ENCODE measurements around the gene RAPGEF1. TPM values are rescaled to one million over a fixed set of nuclear protein-coding genes. Genes with fewer than 3 reads are reported as not detected.

Gene RAPGEF1
- total RNA-seq, 1 experiment from 2014 or later: 19.0 TPM

DNA sequence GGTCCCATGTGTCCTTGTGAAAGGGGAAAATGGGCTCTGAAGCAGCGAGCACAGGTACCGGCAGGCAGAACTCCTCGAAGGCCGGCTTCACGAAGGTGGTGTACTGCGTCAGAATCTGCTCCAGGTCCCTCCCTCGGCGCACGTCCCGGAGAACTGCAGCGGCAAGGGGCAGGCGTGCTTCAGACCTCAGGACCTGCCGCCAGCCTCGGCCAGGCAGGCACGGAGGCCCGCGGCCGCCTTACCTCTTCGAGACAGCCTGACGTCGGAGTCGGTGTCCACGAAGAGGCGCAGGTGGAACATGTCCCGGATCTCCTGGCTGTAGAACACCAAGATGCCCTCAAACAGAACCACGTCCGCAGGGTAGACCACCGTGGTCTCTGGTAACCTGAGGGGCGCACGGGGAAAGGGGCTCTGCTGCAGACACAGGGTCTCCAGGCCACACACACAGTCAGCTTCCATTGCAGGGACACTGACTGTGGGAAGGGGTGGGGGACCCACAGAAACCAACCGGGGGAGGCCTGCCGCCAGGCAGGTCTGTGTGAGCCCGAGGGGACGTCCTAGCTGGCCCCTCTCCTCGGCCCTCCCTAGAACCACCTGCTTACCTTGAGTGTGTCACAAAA, 210.9 kb downstream of the RAPGEF1 start:
- Histone ChIP-seq H3K36me3 (peaks cover 28% of the 10 kb centered on the region), H3K4me3 (no peak overlapping the region), H3K27me3 (no peaks in the 10 kb centered on the region), H3K9me3 (no peaks in the 10 kb centered on the region)
- no peak for DNase-seq

DNA sequence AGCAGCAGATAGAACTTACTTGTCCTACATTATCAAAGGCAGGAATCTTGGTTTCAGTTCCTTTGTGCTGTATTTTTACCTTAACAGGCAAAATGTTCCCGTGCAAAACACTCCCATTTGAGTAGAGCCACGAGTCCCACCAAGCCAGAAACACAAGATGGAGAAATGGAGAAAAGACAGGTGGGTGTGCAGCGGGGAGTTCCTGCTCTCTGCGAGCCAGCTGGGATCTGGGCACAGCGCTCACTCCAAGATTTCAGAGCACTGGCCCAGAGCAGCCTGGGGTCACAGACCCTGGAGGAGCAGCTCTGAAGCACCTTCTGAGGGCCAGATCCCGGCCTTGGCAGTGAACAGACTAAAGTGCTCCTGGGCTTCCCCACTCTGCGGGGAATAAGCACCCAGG, 211.7 kb downstream of the RAPGEF1 start:
- no peak overlapping the region for H3K4me3 ChIP-seq
- no peak for DNase-seq
- H3K9me3 ChIP-seq: no peaks in the 10 kb centered on the region
- no peaks in the 10 kb centered on the region for H3K27me3 ChIP-seq
- peaks cover 32% of the 10 kb centered on the region for H3K36me3 ChIP-seq

Other genes starting within 250 kb of the RAPGEF1 start
- 6.7 and 12.8 TPM in 2 replicates for gene POMT1, start 237.2 kb downstream of the RAPGEF1 start, total RNA-seq (2014; rRNA removed; shearing (Covaris generic); ENCODE audit: low replicate concordance)
- gene UCK1, start 208.8 kb downstream of the RAPGEF1 start, total RNA-seq (2014; rRNA removed; shearing (Covaris generic); ENCODE audit: low replicate concordance): 19.3 and 30.6 TPM in 2 replicates
- gene PRRT1B, start 194.6 kb downstream of the RAPGEF1 start, total RNA-seq (2014; rRNA removed; shearing (Covaris generic); ENCODE audit: low replicate concordance): not detected in 2 replicates

All from MG63 (cell line).